RWPE1 (cell line): ENCODE results near the gene CRHBP.

Experiments used
- CTCF ChIA-PET: fragments of 350-600 bp; sonication (Branson Sonifier 250); formaldehyde crosslinking; extraction: SDS; loops from one replicate; lab custom pipeline; 2021; lab: Yijun Ruan, JAX
- POLR2A ChIA-PET: fragments of 400-600 bp; formaldehyde crosslinking; extraction: SDS; loops from one replicate; lab custom pipeline; 2020; ENCODE audit warnings: antibody characterized with exemption; ENCODE audit not compliant: low non-redundant PET; lab: Yijun Ruan, JAX
- DNase-seq: peaks from one replicate; pipeline ENCODE4 v3.0.0; 2012; ENCODE audit warnings: low spot score
- H3K27ac ChIP-seq: fragments of 450-650 bp; 2 replicates; pipeline ENCODE4 v1.5.1; 2017
- CTCF ChIP-seq: fragments of 450-650 bp; conservative IDR thresholded peaks from 2 replicates; pipeline ENCODE4 v1.5.1; 2017; ENCODE audit warnings: low read depth, mild to moderate bottlenecking

Gene CRHBP

GRCh38 chr5:76974785-76975184 lies 21.9 kb downstream of the CRHBP start:
- POLR2A ChIA-PET = no interaction called here
- no peak for TF ChIP-seq CTCF
- CTCF ChIA-PET = no interaction called here
- no peak for DNase-seq
- no peak overlapping the region for H3K27ac ChIP-seq

DNA sequence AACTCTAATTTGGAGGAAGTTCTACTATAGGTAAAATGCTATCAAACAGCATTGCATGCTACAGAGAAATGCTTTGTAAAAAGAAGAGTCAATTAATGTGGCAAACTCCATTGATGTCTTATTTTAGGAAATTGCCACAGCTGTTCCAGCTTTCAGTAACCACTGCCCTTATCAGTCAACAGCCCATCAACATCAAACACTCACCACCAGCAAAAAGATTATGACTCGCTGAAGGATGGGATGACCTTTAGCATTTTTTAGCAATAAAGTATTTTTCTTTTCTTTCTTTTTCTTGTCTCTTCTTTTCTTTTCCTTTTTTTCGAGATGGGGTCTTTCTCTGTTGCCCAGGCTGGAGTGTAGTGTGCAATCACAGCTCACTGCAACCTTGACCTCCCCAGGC lies 26.0 kb downstream of the CRHBP start:
- TF ChIP-seq CTCF = no peak
- no peak overlapping the region for H3K27ac ChIP-seq
- no peak for DNase-seq
- CTCF ChIA-PET = no interaction called here
- POLR2A ChIA-PET = no interaction called here

DNA sequence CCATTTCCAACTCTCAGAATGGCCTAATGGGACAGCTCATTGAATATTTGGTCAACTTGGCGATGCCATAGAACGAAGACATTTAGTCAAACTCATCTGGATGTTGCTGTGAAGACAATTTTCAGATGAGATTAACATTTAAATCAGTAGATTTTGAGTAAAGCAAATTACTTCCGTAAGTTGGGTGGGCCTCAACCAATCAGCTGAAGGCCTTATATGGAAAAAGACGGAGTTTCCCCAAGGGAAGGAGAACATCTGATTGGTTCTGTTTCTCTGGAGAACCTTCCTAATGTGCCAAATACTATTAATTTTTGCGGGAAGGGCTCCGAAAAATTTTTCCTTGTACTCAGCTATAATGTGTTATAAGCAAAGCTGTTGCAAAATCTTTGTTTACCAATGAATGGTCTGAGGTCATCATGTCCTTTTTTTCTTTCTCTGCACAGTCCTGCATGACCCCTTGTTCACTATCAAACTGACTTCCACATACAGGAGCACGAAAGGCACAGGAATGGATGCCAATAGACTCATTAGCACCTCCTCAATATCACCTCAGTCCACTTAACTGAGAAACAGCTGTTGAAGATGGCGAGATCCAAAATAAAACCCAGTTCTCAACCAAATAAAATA lies 27.8 kb downstream of the CRHBP start:
- H3K27ac ChIP-seq = no peak overlapping the region
- ChIA-PET CTCF (interaction anchor here (0.6 kb wide), 1 partner anchor 453 kb away, joined by 4 read pairs; no protein-coding TSS in a partner anchor), POLR2A (no interaction called here)
- TF ChIP-seq CTCF = no peak
- DNase-seq = no peak

DNA sequence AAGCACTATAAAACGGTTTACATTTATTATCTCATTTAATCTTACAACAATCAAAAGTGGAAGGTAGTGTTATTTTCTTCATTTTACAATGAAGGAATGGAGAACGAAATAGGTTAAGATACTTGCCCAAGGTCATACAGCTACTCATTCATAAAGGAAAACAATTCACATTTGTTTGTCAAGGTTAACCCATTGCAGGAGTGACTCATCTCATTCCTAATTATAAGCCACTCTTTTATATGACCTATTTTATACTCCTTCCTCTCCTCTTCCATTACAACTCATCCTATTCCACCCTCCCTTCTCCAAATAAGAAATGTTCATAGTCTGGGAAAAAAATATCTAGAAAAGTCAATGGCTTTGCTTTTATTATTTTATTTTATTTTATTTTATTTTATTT lies 29.6 kb downstream of the CRHBP start:
- no peak for DNase-seq
- no peak for TF ChIP-seq CTCF
- ChIA-PET POLR2A (no interaction called here), CTCF (no interaction called here)
- no peak overlapping the region for H3K27ac ChIP-seq

DNA sequence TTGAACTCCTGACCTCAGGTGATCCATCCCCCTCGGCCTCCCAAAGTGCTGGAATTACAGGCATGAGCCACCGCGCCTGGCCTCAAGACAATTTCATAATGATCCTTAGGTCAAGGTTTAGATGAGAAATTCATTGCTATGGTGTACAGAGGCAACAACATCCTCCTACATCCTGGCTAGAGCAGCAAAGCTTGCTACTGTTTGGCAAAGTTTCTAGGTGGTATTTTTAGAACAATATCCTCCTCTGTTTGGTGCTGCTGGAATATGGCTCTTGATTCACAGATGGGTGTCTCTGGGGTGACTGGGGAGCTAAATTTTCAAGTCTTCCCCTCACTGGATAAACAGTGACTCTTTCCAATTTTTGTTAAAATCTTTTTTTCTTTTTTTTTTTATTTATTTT lies 30.6 kb downstream of the CRHBP start:
- DNase-seq = no peak
- no peak overlapping the region for H3K27ac ChIP-seq
- TF ChIP-seq CTCF = no peak
- CTCF ChIA-PET = no interaction called here
- POLR2A ChIA-PET = no interaction called here

DNA sequence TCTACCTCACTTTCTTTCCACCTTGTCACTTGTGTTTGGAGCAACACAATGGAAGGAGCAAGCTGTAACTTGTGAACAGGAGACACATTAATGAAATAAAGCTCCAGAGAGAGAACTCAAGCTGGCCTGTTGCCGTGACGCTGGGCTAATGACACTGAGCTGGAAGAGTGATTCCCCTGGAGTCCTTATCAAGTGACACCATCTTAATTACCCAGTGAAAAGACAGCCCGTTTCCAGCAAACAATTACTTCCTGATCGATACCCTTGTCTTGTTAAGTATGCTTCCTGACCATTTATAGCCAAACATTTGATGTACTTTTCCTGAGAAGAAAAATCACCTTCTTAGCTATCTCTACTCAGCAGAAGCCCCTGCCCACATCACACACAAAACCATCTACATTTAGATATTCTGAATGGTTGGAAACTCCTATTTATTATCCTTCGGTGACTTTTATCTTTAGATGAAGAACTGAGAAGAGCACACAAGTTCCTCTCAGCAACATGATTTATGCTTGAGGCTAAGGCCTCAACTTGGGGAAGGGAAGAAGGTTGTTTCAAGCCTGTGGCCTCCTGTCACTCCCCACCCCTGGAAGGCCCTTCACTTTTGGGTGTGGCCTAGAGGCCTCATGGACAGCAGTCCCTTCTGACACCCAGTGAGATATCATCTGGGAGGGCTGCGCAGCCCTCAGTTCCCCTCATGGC lies 34.1 kb downstream of the CRHBP start:
- H3K27ac ChIP-seq = no peak overlapping the region
- DNase-seq = no peak
- TF ChIP-seq CTCF = no peak
- POLR2A ChIA-PET = interaction anchor here (0.5 kb wide), 1 partner anchor 100 kb away, joined by 5 read pairs; no protein-coding TSS in a partner anchor
- CTCF ChIA-PET = interaction anchor here (0.5 kb wide), 1 partner anchor 20 kb away, joined by 4 read pairs; no protein-coding TSS in a partner anchor
